CD4-positive, alpha-beta T cell treated with Interleukin-6 for 4 hours (primary cell): Measurements from ENCODE around the gene CASR.
A peak's percentile ranks its signal among the peaks of the same experiment; 100 is the strongest.

Experiments
- DNase-seq: peaks from one replicate; pipeline ENCODE4 v3.0.0-alpha.2; 2020; ENCODE audit warnings: mixed read lengths

Gene CASR

DNA sequence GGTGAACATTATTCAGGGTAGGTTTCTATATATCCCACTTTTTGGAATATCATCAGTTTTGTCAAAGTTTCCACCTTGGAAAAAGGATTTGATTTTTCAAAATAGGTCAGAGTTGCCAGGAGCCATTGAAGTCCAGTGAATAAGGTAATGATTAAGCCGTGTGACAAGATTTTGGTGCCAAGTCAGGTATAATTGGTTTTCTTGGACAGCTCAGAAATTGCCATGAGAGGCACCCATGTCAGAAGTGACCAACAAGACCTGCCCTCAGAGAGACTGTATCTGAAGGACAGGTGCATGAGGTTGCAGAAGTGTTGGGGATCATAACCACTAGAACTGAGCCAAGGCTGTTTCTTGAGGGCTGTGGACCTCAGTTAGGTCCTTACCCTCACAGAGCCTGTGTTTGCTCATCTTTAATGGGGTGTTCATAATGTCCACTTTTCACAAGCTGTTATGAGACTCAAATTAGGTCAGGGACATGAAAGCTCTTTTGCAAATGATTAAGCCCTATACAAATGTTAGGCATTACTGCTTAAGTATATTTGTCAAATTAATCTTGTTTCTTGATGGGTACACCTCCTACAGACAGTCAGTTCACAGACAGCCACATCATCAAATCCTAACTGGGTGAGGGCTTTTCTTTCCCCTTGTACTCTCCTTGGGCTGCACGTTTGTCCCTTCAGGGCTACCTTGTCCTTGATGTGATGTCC is 32.3 kb downstream of the CASR start:
- no peak for DNase-seq

DNA sequence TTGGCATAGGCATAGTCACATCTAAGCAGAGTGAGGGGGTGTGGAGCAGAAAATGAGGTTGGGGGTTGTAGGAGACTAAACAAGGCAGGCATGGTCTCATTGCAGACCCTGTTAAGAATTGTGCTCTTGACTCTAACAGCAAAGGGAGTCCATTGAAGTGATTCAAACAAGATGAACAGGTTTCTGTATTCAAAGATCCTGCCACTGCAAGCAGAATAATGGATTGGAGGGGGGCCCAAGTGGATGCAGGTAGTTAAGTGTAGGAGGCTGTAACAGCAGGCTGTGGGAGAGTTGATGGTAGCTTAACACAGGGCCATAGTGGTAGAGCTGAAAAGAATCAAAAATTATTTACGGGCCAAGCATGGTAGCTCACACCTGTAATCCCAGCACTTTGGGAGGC is 34.4 kb downstream of the CASR start:
- no peak for DNase-seq

DNA sequence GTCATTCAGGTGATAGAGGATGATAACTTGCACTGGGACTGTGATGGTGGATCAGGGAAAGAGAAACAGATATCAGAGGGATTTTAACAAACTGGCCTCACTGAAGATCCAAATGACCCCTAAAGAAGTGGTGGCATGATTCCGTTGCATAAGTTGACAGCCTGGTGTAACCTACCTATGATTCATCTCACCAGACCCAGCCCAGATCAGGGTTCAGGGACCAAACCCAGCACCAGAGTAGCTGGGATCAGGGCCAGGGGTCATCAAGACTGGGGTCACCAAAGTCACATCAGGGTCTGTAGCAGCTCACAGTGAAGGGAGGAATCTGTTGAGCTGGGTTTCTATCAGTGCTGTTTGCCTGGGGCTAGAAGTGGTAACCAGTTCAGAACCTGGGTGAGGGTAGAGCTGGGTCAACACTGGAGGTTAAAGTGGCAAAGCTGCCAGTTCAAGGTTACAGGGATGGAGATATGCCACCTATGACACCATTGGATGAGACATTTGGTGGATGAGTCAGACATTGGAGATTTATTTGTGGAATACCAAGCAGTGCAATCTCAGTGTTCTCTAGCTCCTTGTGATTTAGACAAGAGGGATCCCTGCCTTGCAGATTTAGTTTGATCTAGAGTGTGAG is 35.9 kb downstream of the CASR start:
- no peak for DNase-seq

DNA sequence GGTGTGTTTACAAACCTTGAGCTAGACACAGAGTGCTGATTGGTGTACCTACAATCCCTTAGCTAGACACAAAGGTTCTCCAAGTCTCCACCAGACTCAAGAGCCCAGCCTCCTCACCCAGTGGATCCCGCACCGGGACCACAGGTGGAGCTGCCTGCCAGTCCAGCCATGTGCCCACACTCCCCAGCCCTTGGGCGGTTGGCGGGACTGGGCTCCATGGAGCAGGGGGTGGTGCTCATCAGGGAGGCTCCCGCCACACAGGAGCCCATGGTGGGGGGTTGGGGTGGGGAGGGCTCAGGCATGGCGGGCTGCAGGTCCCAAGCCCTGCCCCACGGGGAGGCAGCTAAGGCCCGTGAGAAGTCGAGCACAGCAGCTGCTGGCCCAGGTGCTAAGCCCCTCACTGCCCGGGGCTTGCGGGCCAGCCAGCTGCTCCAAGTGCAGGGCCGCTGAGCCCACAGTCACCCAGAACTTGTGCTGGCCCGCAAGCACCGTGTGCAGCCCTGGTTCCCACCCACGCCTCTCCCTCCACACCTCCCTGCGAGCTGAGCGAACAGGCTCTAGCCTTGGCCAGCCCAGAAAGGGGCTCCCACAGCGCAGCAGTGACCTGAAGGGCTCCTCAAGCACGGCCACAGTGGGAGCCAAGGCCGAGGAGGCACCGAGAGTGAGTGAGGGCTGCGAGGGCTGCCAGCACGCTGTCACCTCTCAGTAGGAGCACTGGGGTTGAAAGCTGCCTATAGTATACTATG is 43.7 kb downstream of the CASR start:
- DNase-seq, result no peak

DNA sequence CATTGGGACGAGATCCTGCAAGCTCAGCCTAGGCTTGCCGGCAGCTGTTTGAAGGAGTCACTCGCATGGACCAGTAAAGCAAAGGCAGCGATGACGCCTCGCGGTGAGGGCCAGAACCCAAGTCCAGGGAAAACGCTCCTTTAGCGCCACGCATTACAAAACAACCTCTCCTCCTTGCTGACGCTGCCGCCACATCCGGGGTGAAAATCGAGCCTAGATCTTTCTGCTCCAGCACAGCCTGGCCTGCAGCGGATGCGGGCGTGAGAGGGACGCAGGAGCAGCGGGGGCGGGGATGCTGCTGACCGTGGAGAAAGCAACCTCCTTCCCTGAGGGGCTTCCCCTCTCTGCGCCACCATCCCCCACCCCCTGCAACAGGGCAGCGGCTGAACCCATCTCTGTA is 46.7 kb downstream of the CASR start:
- no peak for DNase-seq

DNA sequence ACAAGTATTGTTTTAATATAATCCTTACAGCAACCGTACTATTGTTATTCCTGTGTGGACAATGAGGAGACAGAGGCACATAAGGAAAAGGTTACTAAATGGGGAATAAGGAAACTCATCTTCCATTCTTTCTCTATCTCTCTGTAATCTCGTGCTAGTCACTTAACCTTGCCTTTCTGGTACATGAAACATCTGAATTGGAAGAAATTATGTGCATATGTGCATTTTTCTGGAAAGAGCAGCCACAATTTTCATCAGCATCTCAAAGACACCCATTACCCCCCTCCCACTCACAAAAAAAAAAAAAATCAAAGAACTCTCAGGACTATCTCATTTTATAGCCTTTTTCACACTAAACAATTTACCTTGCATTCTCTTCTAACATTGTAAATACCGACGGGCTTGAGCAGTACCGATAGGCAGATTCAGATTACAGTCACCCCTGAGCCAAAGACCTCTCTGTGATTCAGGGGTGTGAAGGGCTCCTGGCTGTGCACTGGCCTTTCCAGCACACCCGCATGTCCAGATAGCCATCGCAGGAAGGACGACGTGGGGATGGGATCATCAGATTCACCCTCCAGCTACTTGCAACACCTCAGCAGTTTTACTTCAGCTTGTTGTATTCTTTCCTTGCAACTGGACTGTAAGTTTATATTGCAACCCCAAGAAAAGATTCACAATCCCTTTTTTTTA is 48.1 kb downstream of the CASR start:
- no peak for DNase-seq

DNA sequence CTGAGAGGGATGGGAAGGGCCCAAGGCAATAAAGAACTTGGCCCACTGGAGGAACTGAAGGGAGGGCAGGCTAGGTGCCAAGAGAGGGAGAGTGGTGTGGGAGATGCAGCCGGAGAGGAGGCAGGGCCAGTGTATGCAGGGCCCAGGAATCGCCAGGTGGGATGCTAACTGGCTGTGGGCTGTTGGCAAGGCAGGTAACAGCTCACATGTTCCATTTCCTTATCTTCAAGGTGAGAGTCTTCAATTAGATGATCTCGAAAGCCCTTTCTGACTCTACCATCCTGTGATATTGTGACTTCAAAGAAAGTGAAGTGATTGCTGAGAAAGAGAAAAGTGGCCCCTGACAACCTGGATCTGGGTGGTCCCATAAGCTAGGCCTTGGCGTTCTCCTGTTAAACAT is 49.0 kb downstream of the CASR start:
- no peak for DNase-seq

DNA sequence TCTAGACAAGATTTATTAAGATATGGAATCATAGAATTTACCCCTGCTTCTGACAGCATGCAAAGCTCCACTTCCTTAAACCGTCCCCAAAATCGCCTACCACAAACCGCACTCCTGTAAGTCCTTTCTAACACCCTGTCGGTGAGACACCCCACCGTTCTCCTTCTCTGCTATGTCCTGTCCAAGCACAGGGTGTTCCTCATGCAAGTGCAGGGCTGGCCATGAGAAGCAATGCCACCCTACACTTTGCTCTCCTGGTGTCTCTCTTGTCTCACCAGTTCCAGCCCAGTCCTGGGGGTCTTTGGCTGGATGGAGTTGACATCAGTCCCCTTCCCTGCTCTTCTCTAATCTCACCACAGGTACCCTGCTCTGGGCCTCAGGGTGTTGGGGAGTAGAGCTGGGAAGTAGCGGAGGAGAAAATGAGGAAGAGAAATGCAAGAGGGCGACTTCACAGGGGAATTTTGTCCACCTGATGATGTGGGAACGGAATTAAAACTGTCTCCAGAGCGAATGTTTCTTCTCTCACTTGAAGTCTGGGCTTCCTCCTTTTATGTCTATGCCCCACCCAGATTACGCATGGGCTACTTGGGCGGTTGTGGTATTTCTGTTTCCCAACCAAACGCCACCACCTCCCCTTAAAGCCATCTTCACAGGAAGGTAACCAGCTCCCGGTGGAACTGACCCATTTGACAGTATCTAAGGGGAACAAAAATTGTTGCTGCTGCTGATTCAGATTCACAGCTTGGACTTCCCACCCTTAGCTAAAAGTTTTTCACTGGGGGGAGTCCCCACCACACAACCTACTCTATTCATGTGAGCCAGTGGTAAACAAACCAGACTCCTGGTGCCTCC is 49.9 kb downstream of the CASR start:
- DNase-seq, result peak; percentile 3

DNA sequence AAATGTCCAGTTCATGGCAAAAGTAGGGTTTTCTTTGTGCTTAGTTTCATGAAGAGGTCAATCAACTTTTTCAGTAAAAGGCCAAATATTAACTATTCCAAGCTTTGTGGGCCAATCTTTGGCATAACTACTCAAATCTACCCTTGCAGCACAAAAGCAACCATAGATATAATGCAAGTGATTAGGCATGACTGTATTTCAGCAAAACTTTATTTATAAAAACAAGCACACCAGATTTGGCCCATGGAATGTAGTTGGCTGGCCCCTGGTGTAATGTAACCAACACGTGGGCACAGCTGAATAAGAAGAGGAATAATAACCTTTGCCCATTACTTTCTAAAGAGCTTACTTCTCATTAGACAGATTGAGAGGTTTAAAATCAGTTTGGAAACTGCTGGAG is 50.6 kb downstream of the CASR start:
- DNase-seq, result no peak

DNA sequence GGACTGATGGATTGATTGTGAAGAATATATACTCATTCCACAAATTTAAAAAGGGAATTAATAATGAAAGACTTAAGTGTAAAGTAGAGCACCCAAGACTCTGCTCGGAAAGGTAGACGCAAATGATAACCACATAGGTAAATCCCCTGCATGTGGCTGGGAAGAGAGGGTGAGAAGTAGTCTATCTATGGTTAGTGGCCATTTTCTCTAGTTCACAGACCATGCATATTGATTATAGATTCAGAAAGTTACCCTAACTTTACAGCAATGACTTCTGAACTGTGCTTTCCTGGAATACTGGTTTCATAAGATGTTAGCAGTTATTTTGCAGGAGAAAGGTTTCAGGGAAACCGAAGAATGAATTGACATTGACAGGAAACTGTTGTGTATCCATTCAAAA is 51.7 kb downstream of the CASR start:
- DNase-seq, result no peak

DNA sequence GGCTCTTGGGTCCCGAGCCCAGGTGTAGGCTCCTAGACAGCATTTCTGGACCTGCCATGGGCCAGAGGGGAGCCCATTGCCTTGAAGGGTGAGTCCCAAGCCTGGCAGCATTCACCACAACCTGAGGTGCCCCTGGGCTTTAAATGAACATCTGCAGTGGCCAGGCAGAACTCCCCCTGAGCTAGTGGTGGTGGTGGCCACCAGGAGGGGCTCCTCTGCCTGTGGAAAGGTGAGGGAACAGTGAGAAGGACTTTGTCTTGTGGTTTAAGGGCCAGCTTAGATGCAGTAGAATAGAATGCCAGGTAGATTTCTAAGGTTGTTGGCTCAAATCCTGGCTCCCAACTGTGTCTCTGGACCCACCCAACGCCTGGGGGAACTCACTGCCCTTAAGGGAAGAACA is 55.6 kb downstream of the CASR start:
- no peak for DNase-seq

DNA sequence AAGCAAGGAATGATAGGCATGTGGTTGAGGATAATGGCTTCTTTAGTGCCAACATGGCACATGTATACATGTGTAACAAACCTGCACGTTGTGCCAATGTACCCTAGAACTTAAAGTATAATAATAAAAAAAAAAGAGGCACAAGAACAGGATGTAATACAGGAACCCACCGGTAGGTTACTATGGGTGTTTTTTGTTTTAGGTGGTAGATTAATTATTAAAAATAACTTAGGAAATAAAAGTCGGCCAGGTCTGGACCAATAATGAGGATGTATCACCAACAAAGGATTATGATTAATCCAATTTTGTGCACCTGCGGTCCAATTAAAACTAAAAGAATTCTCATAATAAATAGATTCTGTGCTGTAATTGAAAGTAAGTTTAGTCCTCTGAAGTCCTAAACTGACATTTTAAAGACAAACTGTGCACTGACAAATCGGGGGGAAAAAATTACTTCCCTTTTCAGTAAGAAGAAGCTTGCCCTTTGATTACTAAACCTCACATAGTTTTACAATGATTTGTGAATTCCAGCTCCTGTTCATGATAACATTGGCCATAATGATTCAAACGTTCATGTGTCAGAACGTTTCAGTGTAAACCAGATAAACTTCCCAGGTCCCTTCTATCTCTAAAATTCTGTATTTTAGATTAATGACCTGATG is 62.2 kb downstream of the CASR start:
- DNase-seq, result no peak

DNA sequence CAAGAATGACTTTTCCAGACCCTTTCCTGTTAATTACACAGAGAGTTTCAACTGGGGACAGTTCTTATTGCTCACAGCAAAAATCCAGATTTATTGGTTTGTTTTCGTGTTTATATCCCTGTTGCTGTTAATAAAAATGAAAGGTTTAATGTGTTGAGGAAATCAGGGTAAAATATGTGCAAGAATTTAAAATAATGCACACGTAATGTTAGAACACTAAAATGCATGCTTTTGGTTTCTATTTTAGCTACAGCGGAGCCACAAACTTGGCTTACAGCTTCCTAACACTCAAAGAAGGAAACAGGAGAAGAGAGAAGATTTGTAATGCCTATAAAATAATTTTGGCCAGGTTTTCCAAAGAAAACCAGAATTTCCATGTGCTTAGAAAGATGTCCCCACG is 62.7 kb downstream of the CASR start:
- no peak for DNase-seq

DNA sequence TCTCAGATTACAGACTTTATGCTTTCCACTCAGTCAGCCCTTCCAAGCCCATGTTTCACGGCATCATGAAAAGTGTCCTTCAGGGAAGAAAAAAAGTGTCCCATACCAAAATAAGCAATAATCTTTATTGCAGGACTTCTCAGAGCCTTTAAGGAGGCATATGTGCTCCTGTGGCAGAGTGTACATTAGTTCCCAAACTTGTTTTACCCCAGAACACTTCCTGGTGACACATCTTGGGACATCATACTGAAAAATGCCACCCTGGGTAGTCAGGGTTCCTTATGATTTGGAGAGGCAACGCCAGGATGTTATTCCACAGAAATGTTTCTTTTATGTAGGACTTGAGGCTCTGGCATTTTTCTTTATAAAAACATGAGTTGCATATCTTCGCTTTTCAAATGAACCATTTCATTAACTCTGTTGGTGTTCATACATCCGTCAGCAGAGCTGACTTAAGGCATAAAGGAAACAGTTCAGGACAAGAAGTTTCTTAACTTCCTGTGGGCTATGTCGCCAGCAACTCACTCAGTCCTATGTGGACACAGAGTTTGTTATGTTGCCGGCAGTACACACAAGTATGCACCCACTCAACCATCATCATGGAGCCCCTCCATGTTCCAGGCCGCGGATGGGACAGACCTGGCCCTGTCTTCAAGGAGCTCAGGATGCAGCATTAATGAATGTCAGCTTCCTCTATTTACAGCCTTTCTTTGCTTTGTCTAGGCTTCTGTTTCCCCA is 63.8 kb downstream of the CASR start:
- DNase-seq, result no peak

DNA sequence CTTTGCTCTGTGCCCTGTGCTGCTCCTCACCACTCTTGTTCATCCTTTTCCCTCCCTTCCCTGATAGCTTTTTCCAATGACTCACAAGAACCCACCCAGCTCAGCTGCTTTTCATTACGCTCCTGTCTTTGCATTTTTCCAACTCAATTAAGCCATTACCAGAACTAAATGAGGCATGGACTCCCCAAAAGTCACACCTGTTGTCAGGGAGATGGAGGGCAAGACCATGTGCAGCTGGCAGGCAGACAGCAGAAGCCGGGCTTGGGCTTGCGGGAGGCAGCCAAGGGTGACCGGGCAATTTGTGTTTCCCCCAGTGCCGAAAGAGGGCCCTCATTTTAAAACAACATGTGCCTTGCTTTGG is 64.3 kb downstream of the CASR start:
- DNase-seq, result no peak

DNA sequence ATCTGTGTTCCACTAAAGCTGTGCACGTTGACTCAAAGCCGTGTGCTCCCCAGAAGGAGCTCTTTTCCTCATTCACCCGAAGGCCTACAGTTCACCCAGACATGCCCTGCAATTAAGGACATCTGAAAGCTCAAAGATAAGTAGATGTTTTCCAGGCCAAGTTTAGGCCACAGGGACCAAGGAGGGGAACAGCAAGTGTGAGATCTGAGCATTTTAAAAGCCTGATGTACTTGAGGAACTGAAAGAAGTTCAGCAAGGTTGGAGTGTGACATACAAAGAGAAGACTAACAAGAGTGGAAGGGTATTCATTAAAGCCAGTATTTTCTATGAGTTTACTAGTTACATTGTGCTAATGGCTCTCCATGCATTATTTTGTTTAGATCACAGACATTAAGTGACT is 68.0 kb downstream of the CASR start:
- DNase-seq, result no peak

DNA sequence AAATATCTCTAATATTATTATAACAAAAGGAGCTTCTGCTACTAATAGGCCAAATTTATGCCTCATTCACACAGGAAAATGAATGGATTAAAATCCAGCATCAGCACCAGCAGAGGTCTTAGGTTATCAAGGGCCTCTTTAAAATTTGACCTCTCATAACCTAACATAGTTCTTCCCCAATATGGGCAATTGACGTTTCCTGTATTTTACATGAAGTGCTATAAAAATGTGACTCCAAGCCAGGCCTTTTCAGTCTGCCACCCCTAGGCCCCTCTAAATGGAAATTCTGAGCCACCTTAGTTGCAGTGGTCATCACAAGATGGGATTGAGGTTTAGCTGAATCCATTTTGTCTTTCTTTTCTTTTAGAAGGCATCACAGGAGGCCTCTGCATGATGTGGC is 70.1 kb downstream of the CASR start:
- no peak for DNase-seq

DNA sequence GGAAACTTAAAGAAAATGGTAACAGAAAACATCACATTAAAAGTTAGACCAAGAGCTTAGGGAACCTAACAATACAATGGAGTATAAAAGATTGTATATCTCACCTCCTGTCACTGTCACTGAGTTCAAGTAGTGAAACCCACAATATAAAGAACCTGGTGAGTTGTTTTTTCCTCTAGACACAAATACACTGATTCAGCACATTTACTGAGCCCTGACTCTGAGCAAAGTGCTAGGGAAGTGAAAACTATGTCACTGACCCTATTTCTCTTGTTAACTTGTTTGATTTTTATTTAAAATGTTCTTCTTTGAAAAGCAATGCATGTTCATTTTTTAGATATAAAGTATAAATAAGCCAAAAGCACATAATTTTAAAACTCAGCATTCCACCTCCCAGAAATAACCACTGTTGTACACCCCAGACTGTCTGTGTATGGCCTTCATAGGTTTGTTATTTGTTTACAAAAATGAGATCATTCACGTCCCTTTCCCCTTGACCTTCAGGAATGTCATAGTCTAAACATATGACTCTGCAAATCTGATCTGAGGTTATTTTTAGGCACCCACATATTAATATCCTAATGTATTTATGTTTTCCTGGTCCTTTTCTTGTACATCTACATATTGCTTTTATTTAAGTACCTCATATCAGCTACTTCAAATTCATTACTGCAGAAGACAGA is 72.4 kb downstream of the CASR start:
- DNase-seq, result no peak

DNA sequence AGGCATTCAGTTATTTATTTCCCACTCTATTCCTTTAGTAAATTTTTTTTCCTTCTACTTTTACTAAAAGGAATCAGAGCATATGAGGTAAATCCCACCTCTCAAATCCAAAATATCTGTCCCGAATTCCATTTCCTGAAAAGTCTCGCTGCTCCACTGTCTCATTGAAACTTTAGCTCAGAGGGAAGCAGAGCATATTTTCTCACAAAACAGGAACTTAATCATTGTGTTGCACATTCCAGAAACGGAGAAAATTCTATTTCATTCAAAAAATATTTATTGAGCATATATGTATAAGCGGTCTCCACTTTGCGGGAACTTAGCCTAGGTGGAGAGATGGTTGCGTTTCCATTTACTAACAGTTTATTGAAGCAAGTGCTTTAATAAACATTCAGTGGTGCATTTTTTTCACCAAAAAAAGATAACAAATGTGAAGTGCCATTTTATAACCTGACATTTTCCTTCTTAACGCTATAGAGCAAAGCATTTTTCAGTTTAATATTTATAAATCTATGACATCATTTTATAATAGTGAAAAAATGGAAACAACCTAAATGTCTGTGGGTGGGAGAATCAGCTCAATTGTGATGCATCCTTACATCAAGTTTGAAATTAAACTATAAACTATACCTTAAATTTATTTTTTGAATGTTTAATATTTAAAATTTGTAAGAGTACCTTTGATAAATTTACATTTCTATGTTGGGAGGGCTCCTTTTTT is 74.3 kb downstream of the CASR start:
- no peak for DNase-seq

DNA sequence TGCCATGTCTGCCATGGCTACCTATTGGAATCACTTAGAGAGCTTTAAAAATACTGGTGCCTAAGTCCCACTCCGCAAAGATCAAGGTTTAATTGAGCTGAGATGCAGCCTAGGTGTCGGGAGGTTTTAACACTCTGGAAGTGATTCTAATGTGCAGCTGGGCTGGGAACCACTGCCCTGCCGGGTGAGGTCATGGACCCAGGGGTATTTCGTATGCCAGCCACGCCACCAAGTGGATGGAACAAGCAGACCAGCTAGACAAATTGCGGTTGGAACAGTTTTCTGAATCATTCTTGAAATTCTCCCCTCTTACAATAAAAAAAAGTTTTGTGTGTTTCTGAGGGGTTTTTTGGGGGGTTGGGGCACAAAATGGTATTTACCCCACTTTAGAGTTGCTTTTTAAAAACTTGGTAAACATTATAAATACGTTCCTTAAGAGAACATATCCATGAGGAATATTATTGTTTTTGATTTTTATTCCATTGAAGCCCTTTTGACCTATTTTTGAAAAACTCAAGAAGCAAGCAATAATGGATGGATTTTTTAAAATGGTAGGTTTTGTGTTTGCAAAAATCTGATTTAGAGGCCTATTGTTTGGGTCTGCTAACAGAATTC is 75.4 kb downstream of the CASR start:
- peak; percentile 29 for DNase-seq
